Measurements from ENCODE around the gene SECISBP2L. TPM values are rescaled to one million over a fixed set of nuclear protein-coding genes. Genes with fewer than 3 reads are reported as not detected.

SECISBP2L gene
- total and polyA plus RNA-seq, 2 experiments from 2014 or later, result 18.6 to 28.3 TPM

- Histone ChIP-seq H3K79me2 (replicated peaks; ENCODE audit: insufficient read depth) (no peaks in the 10 kb centered on the region), H3K27ac (ENCODE audit: low read depth) (peak overlapping the region; percentile 64; the same call in 1 of the 2 replicates), H2AFZ (peak overlapping the region; percentile 100), H3K4me3 (peak overlapping the region; percentile 68), H3F3A (replicated peaks; ENCODE audit: low read depth) (peaks cover 9% of the 10 kb centered on the region; the same call in 1 of the 2 replicates), H3K36me3 (ENCODE audit: insufficient read depth) (no peaks in the 10 kb centered on the region), H4K20me1 (replicated peaks; ENCODE audit: insufficient read depth) (no peaks in the 10 kb centered on the region), H3K4me1 (ENCODE audit: insufficient read depth) (peaks cover 13% of the 10 kb centered on the region), H3K4me2 (peak overlapping the region; percentile 92), H3K9me2 (ENCODE audit: insufficient read depth) (no peaks in the 10 kb centered on the region; the same call in 1 of the 2 replicates), H3K27me3 (ENCODE audit: insufficient read depth) (0 out of 2 replicates have a peak, but pooled peaks cover 6% of the 10 kb centered on the region)
- H3K27ac Mint-ChIP-seq, result 0 out of 2 replicates have a peak overlapping the region, but pooled peaks have one; percentile 17
- ATAC-seq (peak; percentile 90), DNase-seq (ENCODE audit: low spot score) (peak; percentile 92)
- H3K9me3 Mint-ChIP-seq, result no peaks in the 10 kb centered on the region
- peaks cover 17% of the 10 kb centered on the region for H3K4me1 Mint-ChIP-seq
- TF ChIP-seq, protein P1, sequence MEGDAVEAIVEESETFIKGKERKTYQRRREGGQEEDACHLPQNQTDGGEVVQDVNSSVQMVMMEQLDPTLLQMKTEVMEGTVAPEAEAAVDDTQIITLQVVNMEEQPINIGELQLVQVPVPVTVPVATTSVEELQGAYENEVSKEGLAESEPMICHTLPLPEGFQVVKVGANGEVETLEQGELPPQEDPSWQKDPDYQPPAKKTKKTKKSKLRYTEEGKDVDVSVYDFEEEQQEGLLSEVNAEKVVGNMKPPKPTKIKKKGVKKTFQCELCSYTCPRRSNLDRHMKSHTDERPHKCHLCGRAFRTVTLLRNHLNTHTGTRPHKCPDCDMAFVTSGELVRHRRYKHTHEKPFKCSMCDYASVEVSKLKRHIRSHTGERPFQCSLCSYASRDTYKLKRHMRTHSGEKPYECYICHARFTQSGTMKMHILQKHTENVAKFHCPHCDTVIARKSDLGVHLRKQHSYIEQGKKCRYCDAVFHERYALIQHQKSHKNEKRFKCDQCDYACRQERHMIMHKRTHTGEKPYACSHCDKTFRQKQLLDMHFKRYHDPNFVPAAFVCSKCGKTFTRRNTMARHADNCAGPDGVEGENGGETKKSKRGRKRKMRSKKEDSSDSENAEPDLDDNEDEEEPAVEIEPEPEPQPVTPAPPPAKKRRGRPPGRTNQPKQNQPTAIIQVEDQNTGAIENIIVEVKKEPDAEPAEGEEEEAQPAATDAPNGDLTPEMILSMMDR (conservative IDR thresholded peaks at IDR 0.05; ENCODE audit: low read depth in 2 of 2), result peak; percentile 70 to 72
- TF ChIP-seq, protein P2, sequence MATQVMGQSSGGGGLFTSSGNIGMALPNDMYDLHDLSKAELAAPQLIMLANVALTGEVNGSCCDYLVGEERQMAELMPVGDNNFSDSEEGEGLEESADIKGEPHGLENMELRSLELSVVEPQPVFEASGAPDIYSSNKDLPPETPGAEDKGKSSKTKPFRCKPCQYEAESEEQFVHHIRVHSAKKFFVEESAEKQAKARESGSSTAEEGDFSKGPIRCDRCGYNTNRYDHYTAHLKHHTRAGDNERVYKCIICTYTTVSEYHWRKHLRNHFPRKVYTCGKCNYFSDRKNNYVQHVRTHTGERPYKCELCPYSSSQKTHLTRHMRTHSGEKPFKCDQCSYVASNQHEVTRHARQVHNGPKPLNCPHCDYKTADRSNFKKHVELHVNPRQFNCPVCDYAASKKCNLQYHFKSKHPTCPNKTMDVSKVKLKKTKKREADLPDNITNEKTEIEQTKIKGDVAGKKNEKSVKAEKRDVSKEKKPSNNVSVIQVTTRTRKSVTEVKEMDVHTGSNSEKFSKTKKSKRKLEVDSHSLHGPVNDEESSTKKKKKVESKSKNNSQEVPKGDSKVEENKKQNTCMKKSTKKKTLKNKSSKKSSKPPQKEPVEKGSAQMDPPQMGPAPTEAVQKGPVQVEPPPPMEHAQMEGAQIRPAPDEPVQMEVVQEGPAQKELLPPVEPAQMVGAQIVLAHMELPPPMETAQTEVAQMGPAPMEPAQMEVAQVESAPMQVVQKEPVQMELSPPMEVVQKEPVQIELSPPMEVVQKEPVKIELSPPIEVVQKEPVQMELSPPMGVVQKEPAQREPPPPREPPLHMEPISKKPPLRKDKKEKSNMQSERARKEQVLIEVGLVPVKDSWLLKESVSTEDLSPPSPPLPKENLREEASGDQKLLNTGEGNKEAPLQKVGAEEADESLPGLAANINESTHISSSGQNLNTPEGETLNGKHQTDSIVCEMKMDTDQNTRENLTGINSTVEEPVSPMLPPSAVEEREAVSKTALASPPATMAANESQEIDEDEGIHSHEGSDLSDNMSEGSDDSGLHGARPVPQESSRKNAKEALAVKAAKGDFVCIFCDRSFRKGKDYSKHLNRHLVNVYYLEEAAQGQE (IDR thresholded peaks at IDR 0.05; ENCODE audit: unreplicated experiment), result no peak
- TF ChIP-seq CREB1 (CRISPR knock-in tag; IDR thresholded peaks at IDR 0.05; ENCODE audit: low read depth), result 0 out of 2 replicates have a peak, but pooled peaks have one; percentile 15
- H3K36me3 Mint-ChIP-seq (ENCODE audit: low read depth), result no peaks in the 10 kb centered on the region
- peaks cover 10% of the 10 kb centered on the region for H3K27me3 Mint-ChIP-seq (ENCODE audit: insufficient read depth, low read depth, poor library complexity)
- H3K4me3 Mint-ChIP-seq, result peak overlapping the region; percentile 63
Observed at GRCh38 chr15:48975472-48976419, 70.5 kb downstream of the SECISBP2L start.

- H3K36me3 Mint-ChIP-seq (ENCODE audit: low read depth), result no peaks in the 10 kb centered on the region
- ATAC-seq, result peak; percentile 66
- H3K27ac ChIP-seq (ENCODE audit: low read depth), result no peak overlapping the region
- H3K27ac Mint-ChIP-seq, result peak overlapping the region; percentile 3; the same call in 1 of the 2 replicates
- TF ChIP-seq CREB1 (CRISPR knock-in tag; IDR thresholded peaks at IDR 0.05; ENCODE audit: low read depth) (no peak), EZH2phosphoT487 (IDR thresholded peaks at IDR 0.05; ENCODE audit: unreplicated experiment) (no peak), EZH2 (IDR thresholded peaks at IDR 0.05; ENCODE audit: low read depth, unreplicated experiment) (no peak), POLR2AphosphoS5 (IDR thresholded peaks at IDR 0.05; ENCODE audit: low read depth) (no peak), ZNF114 (CRISPR knock-in tag; IDR thresholded peaks at IDR 0.05) (no peak), ZNF331 (CRISPR knock-in tag; IDR thresholded peaks at IDR 0.05; ENCODE audit: low read depth) (no peak), STAT1 (IDR thresholded peaks at IDR 0.05; ENCODE audit: unreplicated experiment) (no peak), JUNB (IDR thresholded peaks at IDR 0.05; ENCODE audit: unreplicated experiment) (no peak)
- TF ChIP-seq, protein P1 (conservative IDR thresholded peaks at IDR 0.05; ENCODE audit: low read depth in 2 of 2), result no peak
- no peaks in the 10 kb centered on the region for H3K79me2 ChIP-seq (replicated peaks; ENCODE audit: insufficient read depth)
- no peaks in the 10 kb centered on the region; the same call in 1 of the 2 replicates for H3K9me2 ChIP-seq (ENCODE audit: insufficient read depth)
- peak overlapping the region; percentile 68; the same call in 1 of the 2 replicates for H3K4me3 ChIP-seq
- DNase-seq (ENCODE audit: low spot score), result peak; percentile 61
- H3F3A ChIP-seq (replicated peaks; ENCODE audit: low read depth), result peaks cover 9% of the 10 kb centered on the region; the same call in 1 of the 2 replicates
- no peaks in the 10 kb centered on the region for H3K36me3 ChIP-seq (ENCODE audit: insufficient read depth)
- H3K4me1 Mint-ChIP-seq, result peaks cover 17% of the 10 kb centered on the region
- peak overlapping the region; percentile 12; the same call in 1 of the 2 replicates for H2AFZ ChIP-seq
- no peaks in the 10 kb centered on the region for H3K9me3 Mint-ChIP-seq
- H4K20me1 ChIP-seq (replicated peaks; ENCODE audit: insufficient read depth), result no peaks in the 10 kb centered on the region
- H3K27me3 ChIP-seq (ENCODE audit: insufficient read depth), result 0 out of 2 replicates have a peak, but pooled peaks cover 6% of the 10 kb centered on the region
- H3K4me3 Mint-ChIP-seq, result peak overlapping the region; percentile 60; the same call in 2 of the 3 replicates
- peak overlapping the region; percentile 92 for H3K4me2 ChIP-seq
- peaks cover 13% of the 10 kb centered on the region for H3K4me1 ChIP-seq (ENCODE audit: insufficient read depth)
- H3K27me3 Mint-ChIP-seq (ENCODE audit: insufficient read depth, low read depth, poor library complexity), result peaks cover 10% of the 10 kb centered on the region
Observed at GRCh38 chr15:48974882-48975281, 71.4 kb downstream of the SECISBP2L start.
